Prostate gland (tissue), 2 donors: ENCODE results near the gene SLIT3.

ENCODE experiments used
- CTCF ChIP-seq, 4 experiments: fragments of 200-600 bp in 2 of 4; fragments of 450-650 bp in 2 of 4; sonication (generic) in 2 of 4; IDR thresholded peaks; 1 replicate in 3 of 4; 2 replicates in 1 of 4; pipeline ENCODE4 v1.5.1; 2016 to 2019; ENCODE audit warnings: antibody characterized with exemption in 4 of 4, mild to moderate bottlenecking in 2 of 4, moderate library complexity in 2 of 4
- POLR2A ChIP-seq: fragments of 450-650 bp; IDR thresholded peaks from one replicate; pipeline ENCODE4 v1.6.1; 2016; ENCODE audit warnings: antibody characterized with exemption, mild to moderate bottlenecking
- POLR2AphosphoS5 ChIP-seq: sonication (generic); formaldehyde crosslinking; IDR thresholded peaks from one replicate; pipeline ENCODE4 v1.6.1; 2017; ENCODE audit warnings: antibody characterized with exemption

DNA sequence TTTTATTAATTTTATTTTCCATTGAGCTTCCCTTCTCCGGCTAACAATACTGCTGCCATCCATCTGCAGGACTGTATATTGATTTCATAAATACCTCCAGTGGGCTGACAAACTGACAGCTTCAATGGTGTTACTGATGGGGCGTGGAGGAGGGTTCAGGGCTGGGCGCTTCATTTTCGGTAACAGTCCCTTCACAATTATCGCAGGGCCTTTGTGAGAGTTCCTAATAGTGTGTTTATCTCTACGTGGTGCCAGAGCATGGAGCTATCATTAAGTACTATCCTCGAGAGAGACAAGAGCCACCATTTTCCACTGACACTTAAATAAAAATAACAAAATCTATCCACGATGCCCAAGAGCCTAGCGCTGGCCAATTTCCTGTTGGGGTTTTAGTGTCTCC lies 414.8 kb downstream of the SLIT3 start:
- no peak for TF ChIP-seq CTCF (IDR thresholded peaks at IDR 0.05)
- TF ChIP-seq POLR2A: no peak
- no peak for TF ChIP-seq POLR2AphosphoS5
